Endothelial cell of umbilical vein (primary cell): Measurements from ENCODE around the gene ULK4.

Experiments used
- CTCF ChIP-seq, 2 donors: IDR thresholded peaks; 1 replicate in 1 of 2; 2 replicates in 1 of 2; pipeline ENCODE4 v1.5.1; 2011; ENCODE audit warnings: low read length in 2 of 2, mild to moderate bottlenecking in 2 of 2, moderate library complexity in 2 of 2, control low read depth in 1 of 2, inconsistent platforms in 1 of 2, low read depth in 1 of 2; ENCODE audit not compliant: insufficient read depth in 1 of 2; ENCODE audit errors: extremely low read depth in 1 of 2
- EZH2 ChIP-seq: IDR thresholded peaks from 2 replicates; pipeline ENCODE4 v1.6.1; 2012; ENCODE audit warnings: borderline replicate concordance, low read depth, mild to moderate bottlenecking, moderate library complexity, low read length, inconsistent platforms; ENCODE audit not compliant: severe bottlenecking
- MAX ChIP-seq: IDR thresholded peaks from 2 replicates; pipeline ENCODE4 v1.6.1; 2011; ENCODE audit not compliant: insufficient read depth, insufficient read length
- MYC ChIP-seq: IDR thresholded peaks from one replicate; pipeline ENCODE4 v1.6.1; 2011; ENCODE audit warnings: mild to moderate bottlenecking, low read depth, low read length
- POLR2A ChIP-seq: IDR thresholded peaks from 2 replicates; pipeline ENCODE4 v1.6.1; 2012; ENCODE audit warnings: low read depth, mild to moderate bottlenecking, control low read depth, low read length
- POLR2AphosphoS5 ChIP-seq: IDR thresholded peaks from 2 replicates; pipeline ENCODE4 v1.6.1; 2012; ENCODE audit warnings: low read depth, mild to moderate bottlenecking, control low read depth, low read length, moderate library complexity; ENCODE audit not compliant: insufficient read depth

GRCh38 chr3:41583014-41583413 lies 378.9 kb downstream of the ULK4 start:
- TF ChIP-seq CTCF (IDR thresholded peaks at IDR 0.05; ENCODE audit: extremely low read depth in 1 of 2, insufficient read depth in 1 of 2, low read depth in 1 of 2, low read length in 2 of 2), result no peak
- TF ChIP-seq MYC, result no peak
- TF ChIP-seq MAX, result no peak
- no peak for TF ChIP-seq POLR2AphosphoS5
- no peak for TF ChIP-seq EZH2
- TF ChIP-seq POLR2A, result no peak
